IMR-90 (cell line): ENCODE data around the gene GPC4. TPM values are rescaled to one million over a fixed set of nuclear protein-coding genes. Genes with fewer than 3 reads are reported as not detected.

ENCODE experiments used
- ATAC-seq: fragments of 200-7000 bp; cut with Tn5 transposase; 2 replicates; pipeline ENCODE4 v1.9.1; 2020; ENCODE audit warnings: low read depth, mild to moderate bottlenecking, moderate library complexity
- BruUV-seq: library from RNA; stranded (reverse); fragments of 400-500 nt; replicated peaks from 2 replicates; lab custom pipeline; 2021; lab: Mats Ljungman, UMichigan
- CTCF ChIA-PET: fragments of 300-600 bp; formaldehyde crosslinking; extraction: SDS; loops from one replicate; lab custom pipeline; 2021; ENCODE audit warnings: antibody characterized with exemption; lab: Yijun Ruan, JAX
- POLR2A ChIA-PET: fragments of 300-600 bp; sonication (Branson Sonifier 250); formaldehyde crosslinking; loops from one replicate; lab custom pipeline; 2022; ENCODE audit warnings: antibody characterized with exemption; ENCODE audit not compliant: unreplicated experiment; lab: Charles Lee
- DNase-seq: peaks from one replicate; pipeline ENCODE4 v3.0.0; 2013
- H2AFZ ChIP-seq: replicated peaks from 2 replicates; pipeline ENCODE3; 2013; ENCODE audit warnings: low read length, mild to moderate bottlenecking; ENCODE audit not compliant: poor library complexity
- H2AK5ac ChIP-seq: 2 replicates; pipeline ENCODE4 v1.6.1; 2013; ENCODE audit warnings: low read depth, low read length, inconsistent platforms
- H2AK9ac ChIP-seq: replicated peaks from 2 replicates; pipeline ENCODE3; 2013; ENCODE audit warnings: mild to moderate bottlenecking, low read depth, low read length, moderate library complexity; ENCODE audit not compliant: poor library complexity
- H2BK120ac ChIP-seq: 2 replicates; pipeline ENCODE4 v1.6.1; 2013; ENCODE audit warnings: low read depth, low read length, inconsistent platforms
- H2BK15ac ChIP-seq: 3 replicates; pipeline ENCODE4 v1.6.1; 2013; ENCODE audit warnings: low read depth, low read length, inconsistent platforms
- H2BK20ac ChIP-seq: 2 replicates; pipeline ENCODE4 v1.6.1; 2013; ENCODE audit warnings: low read depth, mild to moderate bottlenecking, inconsistent platforms, low read length, moderate library complexity
- H2BK5ac ChIP-seq: 2 replicates; pipeline ENCODE4 v1.6.1; 2013; ENCODE audit warnings: mild to moderate bottlenecking, low read depth, low read length, inconsistent platforms; ENCODE audit not compliant: poor library complexity, severe bottlenecking
- H3K14ac ChIP-seq: replicated peaks from 2 replicates; pipeline ENCODE4 v1.6.1; 2013; ENCODE audit warnings: low read depth, low read length, inconsistent platforms
- H3K18ac ChIP-seq: 2 replicates; pipeline ENCODE4 v1.6.1; 2013; ENCODE audit warnings: low read depth, low read length, control low read depth
- H3K23ac ChIP-seq: 2 replicates; pipeline ENCODE4 v1.6.1; 2013; ENCODE audit warnings: low read depth, low read length, inconsistent platforms
- H3K27ac ChIP-seq: 2 replicates; pipeline ENCODE4 v1.5.1; 2013; ENCODE audit warnings: mild to moderate bottlenecking, control low read depth, low read length; ENCODE audit not compliant: insufficient read depth
- H3K27me3 ChIP-seq: 2 replicates; pipeline ENCODE4 v1.6.1; 2013; ENCODE audit warnings: low read length; ENCODE audit not compliant: control insufficient read depth, insufficient read depth
- H3K36me3 ChIP-seq: 2 replicates; pipeline ENCODE4 v1.6.1; 2013; ENCODE audit warnings: low read length, mixed read lengths; ENCODE audit not compliant: control insufficient read depth, insufficient read depth
- H3K4ac ChIP-seq: 2 replicates; pipeline ENCODE4 v1.6.1; 2013; ENCODE audit warnings: low read depth, low read length, inconsistent platforms
- H3K4me1 ChIP-seq: 2 replicates; pipeline ENCODE4 v1.6.1; 2013; ENCODE audit warnings: low read length, mixed read lengths; ENCODE audit not compliant: control insufficient read depth, insufficient read depth
- H3K4me2 ChIP-seq: 2 replicates; pipeline ENCODE4 v1.6.1; 2013; ENCODE audit warnings: low read depth, mild to moderate bottlenecking, control low read depth, low read length, moderate library complexity
- H3K4me3 ChIP-seq: 2 replicates; pipeline ENCODE4 v1.5.1; 2013; ENCODE audit warnings: low read depth, mild to moderate bottlenecking, control low read depth, low read length, moderate library complexity; ENCODE audit not compliant: insufficient read depth
- H3K56ac ChIP-seq: 2 replicates; pipeline ENCODE4 v1.6.1; 2013; ENCODE audit warnings: low read length, inconsistent platforms; ENCODE audit not compliant: insufficient read depth; ENCODE audit errors: extremely low read depth
- H3K79me1 ChIP-seq, 2 experiments: 2 replicates each; pipeline ENCODE4 v1.6.1; 2013; ENCODE audit warnings: low read length in 2 of 2, inconsistent platforms in 1 of 2, low read depth in 1 of 2
- H3K9ac ChIP-seq: 2 replicates; pipeline ENCODE4 v1.6.1; 2013; ENCODE audit warnings: low read depth, low read length, control low read depth
- H3K9me1 ChIP-seq: 2 replicates; pipeline ENCODE4 v1.6.1; 2013; ENCODE audit warnings: low read length, inconsistent platforms; ENCODE audit not compliant: insufficient read depth
- H3K9me3 ChIP-seq: 2 replicates; pipeline ENCODE4 v1.6.1; 2013; ENCODE audit warnings: low read length; ENCODE audit not compliant: control insufficient read depth, insufficient read depth
- H4K20me1 ChIP-seq: 2 replicates; pipeline ENCODE4 v1.6.1; 2013; ENCODE audit warnings: low read length, inconsistent platforms; ENCODE audit not compliant: insufficient read depth
- H4K5ac ChIP-seq: 2 replicates; pipeline ENCODE4 v1.6.1; 2013; ENCODE audit warnings: mild to moderate bottlenecking, low read depth, low read length, control low read depth
- H4K8ac ChIP-seq, 2 experiments: 2 replicates each; pipeline ENCODE4 v1.6.1; 2013; ENCODE audit warnings: low read depth in 2 of 2, low read length in 2 of 2, control low read depth in 1 of 2, inconsistent platforms in 1 of 2
- H4K91ac ChIP-seq: 2 replicates; pipeline ENCODE4 v1.6.1; 2013; ENCODE audit warnings: low read depth, low read length, inconsistent platforms; ENCODE audit not compliant: insufficient read depth
- BHLHE40 ChIP-seq: fragments of 150-350 bp; IDR thresholded peaks from 2 replicates; pipeline ENCODE4 v1.6.1; 2016; ENCODE audit warnings: mild to moderate bottlenecking, low read depth, low read length
- CEBPB ChIP-seq: IDR thresholded peaks from 2 replicates; pipeline ENCODE4 v1.6.1; 2012; ENCODE audit warnings: low read depth, low read length, improper control_type of control experiment
- CHD1 ChIP-seq: IDR thresholded peaks from 2 replicates; pipeline ENCODE4 v1.6.1; 2012; ENCODE audit warnings: low read depth, low read length, improper control_type of control experiment
- CTCF ChIP-seq: conservative IDR thresholded peaks from 2 replicates; pipeline ENCODE4 v1.5.1; 2012; ENCODE audit warnings: mild to moderate bottlenecking, low read depth, low read length, improper control_type of control experiment
- ELK1 ChIP-seq: fragments of 150-350 bp; IDR thresholded peaks from 2 replicates; pipeline ENCODE4 v1.6.1; 2016; ENCODE audit warnings: low read depth, mild to moderate bottlenecking, low read length, moderate library complexity, borderline replicate concordance
- FOS ChIP-seq: fragments of 150-350 bp; IDR thresholded peaks from 2 replicates; pipeline ENCODE4 v1.6.1; 2016; ENCODE audit warnings: low read depth, low read length
- MAFK ChIP-seq: IDR thresholded peaks from 2 replicates; pipeline ENCODE4 v1.6.1; 2012; ENCODE audit warnings: low read depth, low read length, improper control_type of control experiment
- MAZ ChIP-seq: IDR thresholded peaks from 2 replicates; pipeline ENCODE4 v1.6.1; 2012; ENCODE audit warnings: low read depth, mild to moderate bottlenecking, low read length, improper control_type of control experiment, moderate library complexity, borderline replicate concordance
- MXI1 ChIP-seq: IDR thresholded peaks from 2 replicates; pipeline ENCODE4 v1.6.1; 2012; ENCODE audit warnings: low read depth, mild to moderate bottlenecking, low read length, moderate library complexity, borderline replicate concordance
- NFE2L2 ChIP-seq: fragments of 150-350 bp; IDR thresholded peaks from 2 replicates; pipeline ENCODE4 v1.6.1; 2016; ENCODE audit warnings: low read depth, mild to moderate bottlenecking, low read length
- POLR2A ChIP-seq: IDR thresholded peaks from 2 replicates; pipeline ENCODE4 v1.6.1; 2012; ENCODE audit warnings: mild to moderate bottlenecking, low read depth, low read length
- RAD21 ChIP-seq: IDR thresholded peaks from 2 replicates; pipeline ENCODE4 v1.6.1; 2012; ENCODE audit warnings: low read length, improper control_type of control experiment
- RCOR1 ChIP-seq: IDR thresholded peaks from 2 replicates; pipeline ENCODE4 v1.6.1; 2012; ENCODE audit warnings: mild to moderate bottlenecking, low read length, improper control_type of control experiment; ENCODE audit not compliant: insufficient replicate concordance
- RFX5 ChIP-seq: IDR thresholded peaks from 2 replicates; pipeline ENCODE4 v1.8.0; 2012; ENCODE audit warnings: low read depth, mild to moderate bottlenecking, low read length, moderate library complexity
- SMC3 ChIP-seq: fragments of 150-350 bp; IDR thresholded peaks from 2 replicates; pipeline ENCODE4 v1.6.1; 2016; ENCODE audit warnings: low read depth, mild to moderate bottlenecking, antibody characterized with exemption, low read length, moderate library complexity
- USF2 ChIP-seq: fragments of 150-350 bp; IDR thresholded peaks from 2 replicates; pipeline ENCODE4 v1.6.1; 2017; ENCODE audit warnings: mild to moderate bottlenecking, antibody characterized with exemption, low read length, low read depth
- WGBS, 2 experiments: methylation state at CpG; one replicate each; pipeline versions ENCODE4 v1.1.5 to v1.1.7; 2013; ENCODE audit warnings: missing lambda C conversion rate in 2 of 2; ENCODE audit not compliant: insufficient read length in 1 of 2; ENCODE audit errors: extremely low coverage in 2 of 2; 5-methylcytosine and 5-hydroxymethylcytosine counted together
- dilution Hi-C: fragments of 300-500 bp; cut with HindIII; formaldehyde crosslinking; loops from one replicate; pipeline ENCODE4 v1.14.3; 2018; ENCODE audit warnings: low sequenced_read_pairs; ENCODE audit not compliant: unreplicated experiment
- in situ Hi-C: fragments of 300-500 bp; cut with MboI; formaldehyde crosslinking; loops from 3 replicates; pipeline ENCODE4 v1.14.3; 2019; ENCODE audit warnings: low sequenced_read_pairs, inconsistent platforms, mixed read lengths
- intact Hi-C: fragments of 100-400 bp; cut with micrococcal nuclease; formaldehyde crosslinking; loops from 2 replicates; pipeline ENCODE4 v1.10.0; 2022
- polyA plus RNA-seq, 3 experiments: library from polyadenylated mRNA; depleted of rRNA; stranded (reverse); fragments of >200 nt; gene quantifications; 2 replicates each; pipeline ENCODE4 v1.2.3, GENCODE V29; 2012; ENCODE audit warnings: low replicate concordance in 1 of 3
- total RNA-seq: library from RNA; depleted of rRNA; stranded (reverse); fragments of >200 nt; gene quantifications from 2 replicates; pipeline ENCODE4 v1.2.3, GENCODE V29; 2012

GPC4 gene
- total and polyA plus RNA-seq, 2 of the 4 experiments (the other 2 are of a cell fraction): 0.54 to 1.6 TPM

GRCh38 chrX:133399411-133399810 lies 15.9 kb downstream of the GPC4 start:
- WGBS, 2 experiments: no CpG with 5 or more reads among the region's 3 CpGs
- Histone ChIP-seq H3K56ac (no peak overlapping the region), H3K79me1 (no peaks in the 10 kb centered on the region), H3K9me1 (no peaks in the 10 kb centered on the region), H2AK5ac (no peak overlapping the region), H3K14ac (no peak overlapping the region), H2BK20ac (no peak overlapping the region), H3K4me3 (no peak overlapping the region), H3K27me3 (no peaks in the 10 kb centered on the region), H4K8ac (no peak overlapping the region), H3K4me2 (no peak overlapping the region), H3K9me3 (no peaks in the 10 kb centered on the region), H3K9ac (no peak overlapping the region), H3K18ac (no peak overlapping the region), H2BK5ac (no peak overlapping the region), H4K20me1 (no peaks in the 10 kb centered on the region), H2AFZ (no peak overlapping the region), H2BK15ac (no peak overlapping the region), H2BK120ac (no peak overlapping the region), H2AK9ac (no peak overlapping the region), H4K5ac (no peak overlapping the region), H3K4me1 (peaks cover 2% of the 10 kb centered on the region; the same call in 1 of the 2 replicates), H3K36me3 (no peaks in the 10 kb centered on the region), H3K4ac (no peak overlapping the region), H3K27ac (no peak overlapping the region), H3K23ac (no peak overlapping the region), H4K91ac (no peak overlapping the region)
- ChIA-PET POLR2A (no interaction called here), CTCF (no interaction called here)
- TF ChIP-seq POLR2A: no peak
- no peak for TF ChIP-seq USF2
- no peak for TF ChIP-seq SMC3
- TF ChIP-seq FOS: no peak
- no peak for TF ChIP-seq ELK1
- TF ChIP-seq MXI1: no peak
- TF ChIP-seq CHD1: no peak
- TF ChIP-seq RCOR1: no peak
- no peak for TF ChIP-seq RFX5
- TF ChIP-seq MAFK: no peak
- no peak for TF ChIP-seq CEBPB
- no peak for TF ChIP-seq CTCF
- TF ChIP-seq MAZ: no peak
- no peak for TF ChIP-seq NFE2L2
- TF ChIP-seq RAD21: no peak
- TF ChIP-seq BHLHE40: no peak
- no peak for DNase-seq
- in situ Hi-C loops (no loop called here), dilution Hi-C loops (no loop called here), intact Hi-C loops (no loop called here)
- BruUV-seq: no TSS peak
- ATAC-seq: no peak
